Right kidney (tissue), 1 donor: ENCODE data around the gene OSBPL2.

ENCODE experiments used
- DNase-seq: peaks from one replicate; pipeline ENCODE4 v3.0.0-alpha.2; 2016

OSBPL2 gene

DNA sequence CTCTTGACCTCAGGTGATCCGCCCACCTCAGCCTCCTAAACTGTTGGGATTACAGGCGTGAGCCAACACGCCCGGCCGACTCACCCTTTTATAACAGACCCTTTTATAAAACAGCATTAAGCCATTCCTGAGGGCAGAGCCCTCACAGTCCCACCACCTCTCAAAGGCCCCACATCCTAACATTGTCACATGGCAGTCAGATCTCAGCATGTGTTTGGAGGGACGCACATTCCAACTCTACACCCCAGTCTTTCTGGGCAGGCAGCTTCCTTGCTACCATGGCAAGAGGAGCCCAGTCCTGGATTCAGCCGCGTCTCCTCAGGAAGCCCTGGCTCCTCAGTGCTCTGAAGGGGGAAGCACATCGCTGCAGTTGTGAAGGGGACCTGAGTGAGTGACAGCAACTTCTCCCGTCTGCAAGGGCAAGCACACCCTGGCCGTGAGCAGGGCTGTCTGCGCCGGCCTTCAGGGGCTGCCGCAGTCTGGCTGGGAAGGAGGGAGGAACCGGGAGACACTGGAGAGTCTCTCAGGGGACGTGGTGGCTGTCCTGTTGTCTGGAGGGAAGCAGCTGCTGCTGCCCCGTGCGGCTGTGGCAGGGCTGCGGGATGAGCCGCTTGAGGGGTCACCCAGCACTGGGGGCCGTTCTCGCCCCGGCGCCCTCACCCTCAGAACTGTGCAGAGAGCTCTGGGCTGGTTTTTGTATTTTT lies 15.9 kb downstream of the OSBPL2 start:
- DNase-seq, result peak; percentile 18

DNA sequence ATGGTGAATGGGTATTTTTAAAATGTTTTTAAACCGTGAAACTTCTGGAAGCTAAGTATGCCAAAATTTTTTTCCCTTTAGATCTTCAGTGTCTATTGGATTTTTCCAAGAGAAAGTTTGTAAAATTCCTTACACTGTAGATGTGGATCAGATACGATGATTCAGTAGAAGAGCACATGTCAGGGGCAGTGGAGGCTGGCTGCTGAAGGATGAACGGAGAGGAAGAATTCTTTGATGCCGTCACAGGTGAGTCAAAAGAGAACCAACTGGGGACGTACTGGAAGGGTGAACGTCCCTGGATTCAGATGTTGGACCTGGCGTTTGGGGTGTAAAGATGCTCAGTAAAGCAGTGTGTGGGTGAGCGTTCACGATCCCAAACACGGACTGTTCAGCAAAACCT lies 17.7 kb downstream of the OSBPL2 start:
- DNase-seq, result no peak

DNA sequence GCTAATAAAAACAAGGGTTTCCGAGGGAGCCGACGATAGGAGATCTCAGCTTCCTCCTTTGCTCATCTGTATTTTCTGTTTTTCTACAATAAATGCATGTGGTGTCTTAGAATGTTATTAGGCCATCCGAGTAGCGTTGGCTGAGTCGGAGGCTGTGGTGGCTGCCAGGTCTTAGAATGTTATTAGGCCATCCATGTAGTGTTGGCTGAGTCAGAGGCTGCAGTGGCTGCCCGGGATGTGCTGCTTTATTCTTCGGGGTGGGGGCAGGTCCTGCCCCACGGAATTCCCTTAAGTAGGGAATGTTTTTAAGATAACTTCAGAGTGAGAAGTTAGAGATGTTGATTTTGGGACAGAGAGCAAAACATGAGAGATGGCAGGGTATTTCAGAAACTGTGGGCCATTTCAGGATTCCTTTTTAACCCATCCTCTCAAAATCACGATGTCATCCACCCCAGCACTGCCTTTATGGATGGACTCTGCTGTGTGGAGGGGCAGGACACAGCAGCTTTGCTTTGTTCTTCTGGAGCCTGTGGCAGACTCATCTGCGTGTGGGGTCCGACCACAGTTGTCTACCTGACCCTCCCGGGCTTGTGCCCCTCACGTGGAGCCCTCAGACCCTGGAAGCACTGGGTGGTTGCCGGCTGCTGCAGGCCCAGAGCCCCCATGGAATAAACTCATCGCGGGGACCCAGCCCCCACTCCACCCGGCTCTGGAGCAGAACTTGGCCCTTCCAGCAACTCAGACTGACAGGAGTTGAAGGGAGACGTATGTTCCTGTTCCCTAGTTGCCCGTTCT lies 20.4 kb downstream of the OSBPL2 start:
- DNase-seq, result no peak

DNA sequence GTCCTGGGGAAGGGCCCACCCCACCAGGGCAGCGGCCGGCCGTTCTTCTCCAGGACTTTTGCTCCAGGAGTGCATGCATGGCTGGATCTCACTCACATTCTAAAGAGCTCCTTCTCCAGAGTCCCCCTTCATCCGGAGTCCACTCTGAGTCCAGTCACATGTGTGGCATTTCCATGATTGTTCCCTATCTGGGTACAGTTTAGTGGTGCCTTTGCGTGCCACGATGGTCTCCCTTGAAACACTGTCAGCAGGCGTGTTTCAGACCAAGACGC lies 20.9 kb downstream of the OSBPL2 start:
- DNase-seq, result no peak

DNA sequence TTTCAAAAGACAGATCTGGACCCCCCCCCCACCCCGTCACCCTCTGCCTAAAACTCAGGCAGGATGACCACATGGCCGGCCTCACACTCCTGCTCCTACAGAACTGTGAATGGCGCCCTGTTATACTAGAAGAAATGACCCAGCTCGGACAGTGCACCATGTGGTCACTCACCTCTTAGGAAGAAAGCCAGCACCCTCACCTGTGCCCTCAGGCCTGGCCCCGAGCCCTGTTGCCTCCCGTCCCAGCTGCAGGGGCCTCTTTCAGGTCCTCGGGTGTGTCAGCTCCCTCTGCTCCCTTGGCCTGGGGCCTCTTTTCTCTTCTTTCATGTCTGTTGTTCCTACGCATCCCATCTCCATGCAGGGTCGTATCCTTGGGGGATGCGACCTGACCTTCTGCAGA lies 23.7 kb downstream of the OSBPL2 start:
- DNase-seq, result no peak

DNA sequence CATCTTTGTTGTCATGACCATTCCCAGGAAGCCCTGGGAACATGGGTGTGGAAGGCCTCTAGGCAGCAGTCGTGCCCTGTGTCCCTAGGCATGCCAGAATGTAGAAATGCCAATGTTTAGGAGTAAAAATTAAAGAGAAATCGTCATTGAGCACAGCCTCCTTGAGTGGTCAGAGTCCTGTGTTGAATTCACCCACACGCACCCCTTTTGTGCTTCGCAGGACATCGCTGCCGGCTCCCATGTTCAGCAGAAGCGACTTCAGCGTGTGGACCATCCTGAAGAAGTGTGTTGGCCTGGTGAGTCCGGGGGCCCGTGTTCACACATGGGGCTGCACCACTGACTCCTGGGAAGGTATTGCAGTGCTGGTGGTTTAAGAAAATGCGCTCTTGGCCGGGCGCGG lies 25.1 kb downstream of the OSBPL2 start:
- DNase-seq, result no peak

DNA sequence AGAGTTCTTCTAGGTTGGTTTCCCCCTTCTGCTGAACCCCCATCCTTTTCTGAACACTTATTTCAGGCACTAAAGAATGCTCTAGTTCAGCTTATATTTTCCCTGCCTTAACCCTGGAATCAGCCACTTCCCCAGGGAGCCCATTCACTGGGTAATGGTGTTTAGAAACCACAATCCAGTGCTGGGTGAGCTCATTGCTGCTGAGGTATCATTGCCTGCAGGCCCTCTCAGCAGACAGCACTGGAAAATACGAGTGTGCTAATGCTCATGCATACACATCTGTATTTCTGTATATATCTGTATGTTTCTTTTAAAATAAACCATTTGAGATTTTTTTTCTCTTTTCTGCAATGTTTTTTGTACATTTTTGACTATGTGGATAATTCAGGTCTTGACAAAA lies 27.0 kb downstream of the OSBPL2 start:
- no peak for DNase-seq

DNA sequence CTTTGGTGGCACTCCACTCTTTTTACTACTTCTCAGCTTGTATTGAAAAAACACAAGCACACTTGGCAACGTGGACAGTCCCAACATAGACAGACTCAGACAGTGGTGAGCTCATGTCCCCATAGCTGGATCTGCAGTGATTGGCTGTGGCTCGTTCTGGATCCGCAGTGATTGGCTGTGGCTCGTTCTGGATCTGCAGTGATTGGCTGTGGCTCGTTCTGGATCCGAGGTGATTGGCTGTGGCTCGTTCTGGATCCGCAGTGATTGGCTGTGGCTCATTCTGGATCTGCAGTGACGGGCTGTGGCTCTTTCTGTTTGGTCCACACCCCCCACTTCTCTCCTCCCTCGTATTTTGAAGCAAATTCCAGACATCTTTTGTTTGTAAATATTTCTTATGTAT lies 28.0 kb downstream of the OSBPL2 start:
- no peak for DNase-seq

DNA sequence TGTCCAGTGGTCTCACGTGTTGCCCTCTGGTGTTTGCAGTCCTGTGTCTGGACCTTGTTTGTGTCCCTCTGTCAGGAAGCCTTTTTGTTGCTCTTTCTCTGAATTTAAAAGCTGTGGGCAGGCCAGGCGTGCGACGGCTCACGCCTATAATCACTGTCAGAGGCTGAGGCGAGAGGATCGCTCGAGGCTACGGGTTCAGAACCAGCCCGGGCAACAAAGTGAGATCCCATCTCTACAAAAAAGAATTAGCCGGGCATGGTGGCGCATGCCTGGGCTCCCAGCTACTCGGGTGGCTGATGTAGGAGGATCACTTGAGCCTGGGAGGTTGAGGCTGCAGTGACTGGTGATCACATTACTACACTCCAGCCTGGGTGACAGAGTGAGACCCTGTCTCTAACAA lies 28.5 kb downstream of the OSBPL2 start:
- DNase-seq, result no peak

DNA sequence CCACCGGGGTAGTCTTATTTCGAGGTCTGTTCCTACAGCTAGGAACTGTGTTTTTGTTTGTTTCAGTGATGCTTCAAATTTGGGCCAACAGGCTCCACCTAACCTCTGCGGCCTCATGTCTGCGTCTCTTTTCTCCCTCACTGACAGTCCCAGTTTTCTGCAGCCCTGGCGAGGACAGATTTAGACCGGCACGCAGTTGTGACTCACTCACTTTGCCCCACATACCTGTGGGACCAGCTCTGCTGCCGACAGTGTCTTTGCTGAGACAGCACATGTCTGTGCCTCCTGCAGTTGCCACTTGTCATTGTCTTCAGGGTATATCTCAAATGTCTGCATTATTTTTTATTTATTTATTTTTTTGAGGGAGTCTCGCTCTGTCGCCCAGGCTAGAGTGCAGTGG lies 29.2 kb downstream of the OSBPL2 start:
- no peak for DNase-seq

DNA sequence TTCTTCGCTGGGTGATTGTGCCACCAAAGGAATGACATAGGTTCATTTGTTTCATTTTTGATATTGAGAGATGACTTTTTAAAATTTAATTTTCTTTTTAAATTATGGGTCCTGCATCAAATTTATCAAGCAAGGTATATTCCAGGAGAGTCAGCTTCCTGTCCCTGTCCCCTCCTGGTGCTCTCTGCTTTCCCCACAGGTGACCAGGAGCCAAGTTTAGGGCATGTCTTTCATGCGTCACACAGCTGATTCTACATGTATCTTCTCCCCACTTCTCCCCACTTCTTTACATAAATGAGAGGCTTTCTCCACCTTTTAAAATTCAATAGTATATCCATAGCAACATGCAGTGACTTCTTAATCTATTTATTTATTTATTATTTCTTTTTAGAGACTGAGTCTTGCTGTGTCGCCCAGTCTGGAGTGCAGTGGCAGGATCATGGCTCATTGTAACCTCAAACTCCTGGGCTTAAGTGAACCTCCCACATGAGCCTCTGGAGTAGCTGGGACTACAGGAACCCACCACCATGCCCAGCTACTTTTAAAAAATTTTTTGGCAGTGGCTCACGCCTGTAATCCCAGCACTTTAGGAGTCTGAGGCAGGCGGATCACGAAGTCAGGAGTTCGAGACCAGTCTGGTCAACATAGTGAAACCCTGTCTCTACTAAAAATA lies 30.0 kb downstream of the OSBPL2 start:
- no peak for DNase-seq

DNA sequence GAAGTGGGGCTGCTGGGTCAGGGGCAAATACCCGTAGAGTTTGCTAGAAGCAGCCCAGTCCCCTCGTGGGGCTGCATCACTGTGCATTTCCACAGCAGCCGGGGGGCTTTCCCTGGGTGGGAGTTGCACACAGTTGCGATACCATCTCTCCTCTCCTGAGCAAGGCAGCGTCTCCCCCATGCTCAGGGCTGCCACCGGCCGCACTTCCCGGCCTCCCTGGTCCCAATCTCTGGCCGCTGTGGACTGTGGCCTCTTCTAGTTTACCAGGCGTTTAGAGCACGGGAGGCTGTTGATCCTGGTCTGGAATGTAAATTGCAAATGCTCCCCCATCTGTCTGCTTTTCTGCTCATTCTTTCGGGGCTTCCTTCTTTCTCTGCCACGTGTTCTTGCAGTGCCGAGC lies 31.1 kb downstream of the OSBPL2 start:
- no peak for DNase-seq

DNA sequence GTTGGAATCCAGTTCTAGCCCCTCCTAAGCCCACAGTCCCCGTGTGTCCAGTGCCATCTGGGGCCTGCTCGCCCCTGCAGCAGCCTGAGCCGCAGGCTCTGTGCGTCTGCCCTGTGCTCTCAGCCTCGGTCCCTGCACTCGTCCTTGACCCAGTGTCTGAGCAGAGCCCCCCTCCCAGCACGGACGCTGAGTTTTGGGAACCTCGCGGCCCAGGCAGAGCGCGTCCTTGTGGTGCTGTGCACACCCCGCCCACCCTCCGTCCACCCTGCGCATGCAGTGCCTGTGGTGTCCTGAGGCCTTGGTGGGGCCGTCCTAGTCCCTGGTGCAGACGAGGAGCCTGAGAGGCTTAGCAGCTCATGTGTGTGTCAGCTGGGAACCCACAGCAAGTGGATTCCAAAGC lies 31.6 kb downstream of the OSBPL2 start:
- no peak for DNase-seq

DNA sequence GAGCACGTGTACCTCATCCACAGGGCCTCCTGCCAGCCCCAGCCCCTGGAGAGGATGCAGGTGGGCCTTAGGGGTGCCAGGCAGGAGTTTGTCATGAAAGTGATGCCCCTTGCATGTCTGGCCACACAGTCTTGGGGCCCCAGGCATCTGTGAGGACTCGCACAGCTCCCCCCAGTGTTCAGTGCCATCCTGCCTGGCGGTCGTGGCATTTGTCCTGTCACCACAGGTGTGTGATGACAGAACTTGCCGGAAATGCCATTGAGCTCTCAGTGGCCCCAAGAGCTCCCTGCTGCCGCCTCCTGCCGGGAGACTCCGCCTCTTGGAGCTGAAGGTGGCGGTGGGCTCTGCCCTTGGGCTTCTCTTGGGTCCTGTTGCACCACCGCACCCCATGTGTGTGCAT lies 33.9 kb downstream of the OSBPL2 start:
- DNase-seq, result no peak

DNA sequence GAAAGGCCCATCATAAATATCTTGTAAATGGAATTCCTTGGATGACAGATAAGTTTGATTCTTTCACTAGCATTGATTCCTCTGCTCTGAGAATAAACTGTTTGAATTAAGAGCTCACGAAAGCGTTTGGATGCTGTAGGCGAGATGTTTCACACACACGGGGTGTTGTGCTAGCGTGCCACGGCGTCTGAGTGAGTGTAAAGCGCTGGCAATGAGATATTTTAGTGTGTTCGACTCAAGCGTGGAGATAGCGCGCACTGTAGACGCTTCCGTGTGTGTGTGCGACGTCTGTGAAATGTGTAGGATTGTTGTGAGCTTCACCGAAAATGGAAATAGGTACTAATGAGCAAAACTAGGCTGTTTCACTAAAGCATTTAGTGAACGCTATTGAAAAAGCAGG lies 35.1 kb downstream of the OSBPL2 start:
- no peak for DNase-seq

DNA sequence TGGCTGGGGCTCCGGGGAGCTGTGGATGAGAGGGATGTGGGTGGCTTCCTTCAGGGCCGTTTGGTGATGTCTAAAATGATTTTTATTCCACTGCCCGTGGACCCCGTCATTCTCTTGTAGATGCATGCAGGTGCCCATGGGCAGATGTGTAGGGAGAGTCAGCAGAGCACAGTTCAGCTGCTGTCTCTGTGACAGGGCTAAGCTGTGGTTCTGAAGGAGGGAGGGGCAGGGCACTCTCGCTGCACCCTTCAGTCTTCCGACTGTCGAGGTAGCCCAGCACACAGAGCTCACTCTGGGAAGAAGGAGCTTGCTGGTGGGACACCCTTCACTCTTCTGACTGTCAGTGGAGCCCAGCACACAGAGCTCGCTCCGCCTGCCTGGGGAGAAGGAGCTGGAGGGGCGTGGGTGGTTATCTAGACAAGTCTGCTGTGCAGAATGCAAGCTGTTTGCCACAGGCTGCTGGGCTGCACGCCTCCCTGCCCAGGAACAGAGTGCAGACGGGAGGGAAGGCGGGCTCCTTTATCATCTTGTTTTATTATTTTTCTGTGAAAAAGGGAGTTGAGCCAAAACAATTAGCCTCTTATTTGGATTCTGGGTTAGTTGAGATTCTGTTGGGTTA lies 36.1 kb downstream of the OSBPL2 start:
- DNase-seq, result peak; percentile 34

DNA sequence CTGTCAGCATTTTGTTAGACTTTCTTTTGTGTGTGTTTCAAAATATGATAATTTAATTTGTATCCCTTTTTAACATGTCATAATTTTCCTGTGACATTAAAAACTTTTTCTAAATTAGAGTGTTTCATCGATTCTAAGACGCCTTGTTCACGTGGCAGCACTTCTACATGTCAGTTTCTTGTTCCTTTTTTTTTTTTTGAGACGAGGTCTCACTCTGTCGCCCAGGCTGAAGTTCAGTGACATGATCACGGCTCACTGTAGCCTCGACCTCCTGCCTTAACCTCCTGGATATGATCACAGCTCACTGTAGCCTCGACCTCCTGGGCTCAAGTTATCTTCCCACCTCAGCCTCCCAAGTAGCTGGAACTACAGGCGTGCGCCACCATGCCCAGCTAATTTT lies 36.9 kb downstream of the OSBPL2 start:
- DNase-seq, result no peak

DNA sequence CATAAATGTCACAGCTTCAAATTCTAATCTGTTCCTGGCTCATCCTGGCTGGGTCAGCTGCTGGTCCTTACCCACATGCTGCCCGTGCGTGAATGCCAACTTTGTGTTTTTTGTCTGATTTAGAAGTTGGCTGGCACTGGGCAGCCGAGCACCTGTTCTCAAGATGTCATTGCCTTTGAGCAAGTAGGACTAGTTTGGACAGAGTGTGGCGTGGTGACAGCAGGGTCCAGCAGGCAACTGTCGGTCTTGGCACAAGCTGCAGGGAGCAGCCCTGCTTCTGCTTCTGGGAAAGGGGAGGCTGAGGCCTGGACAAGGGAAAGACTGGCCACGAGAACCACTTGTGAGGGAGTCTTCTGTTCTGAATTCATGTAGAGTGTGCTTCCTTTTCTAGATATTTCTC lies 38.1 kb downstream of the OSBPL2 start:
- no peak for DNase-seq

DNA sequence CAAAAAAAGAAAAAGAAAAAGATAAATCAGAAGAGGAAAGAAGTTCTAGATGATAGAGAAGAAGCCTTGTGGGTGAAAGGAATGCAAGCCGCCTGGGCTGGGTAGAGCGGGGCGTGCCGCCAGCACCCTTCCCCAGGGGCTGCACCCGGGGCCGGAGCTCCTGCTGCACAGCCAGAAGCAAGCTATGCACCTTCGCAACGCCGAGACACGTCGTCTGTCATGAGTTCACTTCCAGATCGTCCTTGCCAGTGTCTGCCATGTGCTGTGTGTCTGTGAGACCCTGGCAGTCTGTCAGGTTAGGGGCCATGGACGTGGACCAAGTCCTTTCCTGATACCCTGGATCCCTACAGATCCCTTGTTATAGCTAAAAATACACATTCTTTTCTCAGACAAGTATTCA lies 38.9 kb downstream of the OSBPL2 start:
- no peak for DNase-seq

DNA sequence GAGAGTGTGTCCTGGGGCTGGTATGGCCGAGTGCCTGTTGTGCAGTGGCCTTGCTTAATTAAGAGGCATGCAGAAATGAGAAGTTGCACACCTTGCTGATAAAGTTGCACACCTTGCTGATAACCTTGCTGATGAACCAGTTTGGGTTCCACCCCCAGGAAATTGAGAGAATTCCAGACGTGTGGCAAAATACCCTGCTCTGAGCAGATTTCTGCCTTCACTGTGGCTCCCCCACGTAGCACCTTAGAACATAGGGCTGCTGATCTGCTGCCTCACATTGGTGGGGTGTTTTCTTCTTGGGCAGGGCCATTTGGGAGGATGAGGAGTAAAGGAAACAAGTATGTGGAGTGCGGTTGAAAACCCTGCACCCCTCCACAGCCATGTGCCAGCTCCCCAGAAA lies 42.0 kb downstream of the OSBPL2 start:
- DNase-seq, result no peak

DNA sequence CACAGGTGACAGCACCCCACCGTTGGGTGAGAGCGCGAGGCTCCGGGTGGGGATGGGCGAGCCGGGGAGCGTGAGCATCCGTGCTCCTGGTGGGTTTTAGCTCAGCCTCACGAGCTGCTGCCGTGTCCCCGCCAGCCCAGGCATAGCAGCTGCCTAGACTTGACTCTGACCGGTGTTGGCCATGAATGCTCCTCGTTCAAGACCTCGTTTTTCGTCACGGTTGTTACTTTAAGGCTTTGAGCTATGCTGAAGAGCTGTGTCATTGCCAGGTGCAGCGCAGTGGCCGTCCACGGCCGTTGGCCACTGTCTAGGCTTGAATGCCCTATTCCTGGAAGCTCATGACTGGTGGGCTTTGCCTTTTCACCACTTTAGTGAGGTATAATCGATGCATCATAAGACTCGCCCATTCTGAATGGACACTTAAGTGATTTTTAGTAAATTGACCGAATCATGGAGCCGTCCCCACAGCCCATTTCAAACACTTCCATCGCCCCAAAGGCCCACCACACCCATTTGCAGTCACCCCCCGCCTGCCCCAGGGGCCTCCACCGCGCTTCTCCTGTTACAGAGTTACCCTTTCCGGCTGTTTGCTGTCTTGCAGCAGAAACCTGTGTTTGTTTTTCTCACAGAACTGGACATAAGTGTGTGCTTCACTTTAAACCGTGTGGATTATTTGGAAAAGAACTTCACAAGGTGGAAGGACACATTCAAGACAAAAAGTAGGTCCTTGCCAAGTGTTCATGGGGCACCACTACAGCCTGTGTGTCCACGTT lies 43.0 kb downstream of the OSBPL2 start:
- no peak for DNase-seq

DNA sequence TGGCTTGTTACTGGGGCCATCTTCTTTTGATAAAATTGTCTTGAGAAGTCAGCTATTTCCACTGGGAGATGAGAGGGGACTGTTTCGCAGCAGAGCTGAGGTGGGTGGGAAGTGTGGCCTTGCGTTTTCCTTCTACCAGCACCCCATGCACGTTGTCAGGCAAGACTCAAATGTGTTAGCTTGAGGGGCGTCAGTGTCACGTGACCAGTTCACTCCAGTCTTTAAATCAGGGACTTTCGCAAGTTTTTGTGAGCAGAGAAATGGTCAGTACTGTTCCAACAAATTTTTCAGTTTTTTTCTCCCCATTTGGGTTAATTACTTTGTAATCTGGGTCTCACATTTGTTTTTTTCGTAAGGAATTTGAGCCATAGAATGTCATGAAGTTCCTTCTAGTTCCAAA lies 43.8 kb downstream of the OSBPL2 start:
- no peak for DNase-seq
